ENCODE measurements around the gene SH2D2A.

SH2D2A gene

GRCh38 chr1:156847591-156848460, 31.2 kb upstream of the SH2D2A start:
- no peak for DNase-seq

DNA sequence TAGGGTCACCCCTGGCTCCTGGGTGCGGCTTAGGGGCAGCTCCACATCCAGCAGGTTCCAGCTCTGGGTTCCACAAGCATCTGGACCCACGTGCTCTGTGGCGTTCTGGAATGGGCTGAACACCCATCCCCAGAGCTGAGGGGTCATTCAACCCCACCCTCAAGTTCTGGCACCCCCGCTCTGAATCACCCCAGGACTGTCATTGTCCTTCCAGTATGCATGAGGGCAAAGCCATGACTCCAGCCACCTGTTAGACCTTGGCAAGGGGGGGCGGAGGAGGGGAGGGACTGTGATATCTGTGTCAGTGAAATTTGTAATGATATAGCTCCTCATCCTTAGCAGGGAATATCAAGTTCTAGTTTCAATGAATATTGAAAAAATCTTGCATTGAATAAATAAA, 30.0 kb upstream of the SH2D2A start:
- DNase-seq, result no peak

DNA sequence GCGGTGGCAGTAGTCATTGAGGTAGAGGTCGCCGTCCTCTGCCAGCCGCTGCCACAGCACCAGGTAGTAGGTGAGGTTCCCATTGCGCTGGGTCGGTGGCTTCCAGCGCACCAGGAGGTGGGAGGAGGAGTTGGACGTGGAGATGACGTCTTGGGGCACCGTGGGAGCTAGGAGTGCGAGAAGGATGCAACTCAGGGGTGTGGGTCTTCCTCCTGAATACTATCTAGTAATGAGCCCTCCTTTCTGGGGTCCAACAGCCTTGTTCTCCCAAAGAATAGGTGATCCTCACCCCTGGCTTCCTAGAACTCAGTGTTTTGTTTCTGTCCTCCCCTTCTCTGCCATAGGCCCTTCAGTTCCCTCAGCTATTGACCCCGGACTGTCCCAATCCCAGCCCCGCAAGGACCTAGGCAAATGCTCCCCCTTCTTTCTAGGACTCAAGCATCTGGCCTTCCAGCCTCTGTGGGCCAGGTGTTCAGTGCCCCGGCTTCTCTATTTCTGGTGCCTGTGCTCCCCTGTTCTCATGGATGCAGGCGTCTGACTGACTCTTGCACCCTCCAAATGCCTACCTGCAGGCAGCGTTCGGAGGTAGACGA, 29.4 kb upstream of the SH2D2A start:
- DNase-seq, result no peak

DNA sequence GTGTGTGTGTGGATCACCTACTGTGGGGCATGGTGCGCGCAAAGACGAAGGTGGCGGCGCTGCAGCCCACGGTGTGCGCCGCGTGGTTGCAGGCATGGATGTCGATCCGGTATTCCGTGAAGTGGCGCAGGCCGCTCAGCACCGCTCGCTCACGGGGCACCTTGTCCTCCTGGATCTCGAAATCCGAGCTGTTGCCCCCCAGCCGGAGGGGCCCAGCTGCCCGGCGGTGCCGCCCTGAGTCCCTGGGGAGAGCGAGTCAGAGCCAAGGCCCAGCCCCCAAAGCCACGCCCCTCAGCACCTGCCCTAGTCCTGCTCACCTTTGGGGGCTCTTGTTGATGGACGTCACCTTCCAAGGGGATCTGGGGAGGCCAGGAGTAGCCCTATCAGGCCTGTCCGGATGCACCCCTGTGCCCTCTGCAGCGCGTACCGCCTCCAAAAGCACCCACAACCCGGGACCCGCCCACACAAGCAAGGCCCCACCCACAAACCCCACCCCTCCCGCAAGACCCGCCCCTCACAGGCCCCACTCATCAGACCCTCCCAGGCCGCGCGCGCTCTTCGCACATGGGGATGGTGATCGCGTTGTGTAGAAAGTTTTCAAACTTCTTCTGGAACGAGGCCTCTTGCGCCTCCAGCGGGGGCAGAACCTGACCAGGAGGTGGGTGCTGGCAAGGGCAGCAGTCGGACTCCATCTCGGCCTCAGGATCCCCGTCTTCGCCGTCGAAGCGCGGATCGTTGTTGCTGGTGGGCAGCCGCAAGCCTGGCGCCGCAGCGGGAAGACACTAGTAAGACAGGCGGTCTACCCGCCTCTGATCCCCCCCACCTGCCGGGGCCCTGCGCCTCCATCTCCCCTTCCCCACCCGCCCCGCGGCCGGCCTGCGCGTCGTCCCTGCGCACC, 28.7 kb upstream of the SH2D2A start:
- no peak for DNase-seq

- no peak for DNase-seq
Observed at GRCh38 chr1:156844638-156845037, 28.0 kb upstream of the SH2D2A start.

DNA sequence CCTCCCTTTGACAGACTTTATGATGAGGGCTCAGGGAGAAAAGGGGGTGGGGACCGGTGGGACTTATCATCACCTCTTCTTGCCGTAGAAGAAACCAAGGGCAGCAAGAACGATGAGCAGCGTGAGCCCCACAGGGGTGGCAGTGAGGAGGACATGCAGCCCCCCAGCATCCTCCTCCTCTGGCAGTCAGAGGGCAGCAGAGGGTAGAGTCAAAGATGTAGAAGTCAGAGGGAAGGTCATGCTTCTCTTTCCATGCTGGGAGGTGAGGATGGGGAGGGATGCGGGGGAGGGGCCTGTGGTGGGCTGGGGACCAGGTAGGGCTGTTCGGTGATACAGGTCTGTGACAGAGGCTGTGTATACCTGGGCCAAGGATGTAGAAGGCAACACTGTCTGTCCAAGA, 27.5 kb upstream of the SH2D2A start:
- DNase-seq, result no peak

- no peak for DNase-seq
Observed at GRCh38 chr1:156842618-156843300, 26.1 kb upstream of the SH2D2A start.

DNA sequence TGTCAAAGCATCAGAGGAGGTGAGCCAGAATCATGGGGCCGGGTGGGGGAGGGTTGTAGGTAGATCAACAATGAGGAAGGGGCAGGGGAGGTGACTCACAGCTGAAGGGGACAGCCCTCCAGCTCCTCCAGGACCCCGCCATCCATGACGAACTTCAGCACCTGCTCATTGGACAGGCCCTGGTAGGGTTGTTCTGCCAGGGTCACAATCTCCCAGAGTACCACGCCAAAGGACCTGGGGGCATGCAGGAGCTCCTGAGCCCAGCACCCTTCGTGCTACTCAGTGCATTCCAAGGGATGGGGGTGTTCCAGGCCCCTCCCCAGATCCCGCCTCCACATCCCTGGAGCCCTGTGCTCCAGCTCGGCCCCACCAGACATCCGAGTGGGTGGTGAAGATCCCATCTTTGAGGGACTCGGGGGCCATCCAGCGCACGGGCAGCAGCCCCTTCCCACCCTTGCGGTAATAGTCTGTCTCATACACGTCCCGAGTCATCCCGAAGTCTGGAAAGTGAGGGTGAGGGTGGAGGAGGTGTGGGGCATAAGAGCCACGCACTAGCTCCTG, 24.7 kb upstream of the SH2D2A start:
- no peak for DNase-seq

DNA sequence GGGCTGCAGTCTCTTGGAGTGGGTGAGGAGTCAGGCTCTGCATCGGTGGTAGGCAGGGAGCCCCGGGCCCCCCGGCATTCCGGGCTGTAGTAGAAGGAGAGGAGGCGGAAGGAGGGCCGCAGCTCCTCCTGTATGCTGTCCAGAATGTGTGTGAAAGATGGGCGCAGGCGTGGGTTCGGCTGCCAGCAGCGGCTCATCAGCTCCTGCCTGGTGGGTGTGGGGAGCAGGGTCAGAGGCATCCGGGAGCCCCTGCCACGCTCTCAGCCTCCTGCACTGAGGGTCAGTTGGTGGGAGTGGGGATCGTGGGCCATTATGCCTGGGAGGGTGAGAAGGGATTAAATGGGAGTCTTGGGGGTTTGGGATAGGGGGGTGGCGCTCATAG, 24.2 kb upstream of the SH2D2A start:
- no peak for DNase-seq

GRCh38 chr1:156840186-156840897, 23.7 kb upstream of the SH2D2A start:
- no peak for DNase-seq

GRCh38 chr1:156839426-156840109, 22.9 kb upstream of the SH2D2A start:
- no peak for DNase-seq

DNA sequence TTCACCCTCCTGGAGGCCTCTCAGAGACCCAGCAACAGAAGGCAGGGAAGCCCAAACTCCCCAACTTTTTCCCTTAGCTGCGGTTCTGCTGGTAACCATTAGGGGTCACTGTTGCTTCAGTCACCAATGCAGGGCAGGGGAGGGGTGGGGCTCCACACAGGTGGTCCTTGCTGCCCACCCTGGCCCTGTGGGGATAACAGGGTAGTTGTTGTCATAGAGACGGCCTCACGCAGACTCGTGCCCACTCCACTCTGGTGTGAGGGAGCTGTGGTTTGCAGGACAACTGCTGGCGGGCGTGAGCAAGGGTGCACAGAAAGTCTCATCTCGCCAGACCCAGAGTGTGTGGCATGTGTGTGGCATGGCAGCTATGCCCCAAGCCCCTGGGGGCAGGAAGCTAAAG, 22.3 kb upstream of the SH2D2A start:
- DNase-seq, result no peak

DNA sequence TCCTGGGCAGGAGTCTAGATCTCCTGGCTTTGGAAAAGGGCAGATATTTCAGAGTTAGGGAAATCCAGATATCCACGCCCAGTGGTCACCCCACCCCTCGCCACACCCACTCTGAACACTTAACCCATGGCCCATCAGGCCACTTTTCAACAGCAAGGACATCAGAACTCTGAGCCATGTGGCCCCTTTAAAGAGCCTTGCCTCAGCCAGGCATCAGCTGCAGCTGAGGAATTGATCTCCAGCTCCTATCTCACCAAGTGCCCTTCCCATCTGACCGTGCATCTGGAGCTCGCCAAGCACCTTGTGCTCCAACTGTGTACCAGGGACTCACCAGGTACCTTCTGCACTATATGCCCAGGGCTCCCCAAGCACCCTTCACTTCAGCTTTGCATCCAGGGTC, 20.2 kb upstream of the SH2D2A start:
- DNase-seq, result no peak

DNA sequence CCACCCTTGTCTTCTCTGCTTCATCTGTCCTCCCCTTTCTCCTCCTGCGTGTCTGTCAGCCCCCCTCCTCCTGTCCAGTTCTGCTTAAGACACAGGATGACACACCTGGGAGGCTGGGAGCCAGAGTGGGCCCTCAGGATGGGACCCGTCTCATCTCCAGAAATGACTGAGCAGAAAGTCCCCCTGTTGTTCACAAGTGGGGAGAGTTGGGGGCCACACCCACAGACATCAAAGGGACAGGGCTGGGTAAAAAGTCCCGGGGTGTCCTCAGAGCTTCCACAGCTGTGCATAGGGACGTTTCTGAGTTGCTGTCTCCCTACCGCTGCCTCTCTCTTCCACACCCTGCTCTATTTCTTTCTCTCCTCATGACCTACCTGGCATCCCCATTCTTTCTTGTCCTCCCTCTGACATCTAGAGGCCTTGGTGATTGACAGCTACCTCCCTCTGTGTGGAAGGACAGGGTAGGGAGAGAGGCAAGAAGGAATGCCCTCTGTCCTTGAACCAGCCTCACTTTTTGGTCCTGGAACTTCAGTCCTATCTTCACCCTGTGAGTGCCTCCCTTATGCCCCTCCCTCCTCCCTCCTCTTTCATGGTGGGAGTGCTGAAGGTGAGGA, 19.5 kb upstream of the SH2D2A start:
- DNase-seq, result no peak

- DNase-seq, result no peak
Observed at GRCh38 chr1:156834322-156834721, 17.7 kb upstream of the SH2D2A start.

DNA sequence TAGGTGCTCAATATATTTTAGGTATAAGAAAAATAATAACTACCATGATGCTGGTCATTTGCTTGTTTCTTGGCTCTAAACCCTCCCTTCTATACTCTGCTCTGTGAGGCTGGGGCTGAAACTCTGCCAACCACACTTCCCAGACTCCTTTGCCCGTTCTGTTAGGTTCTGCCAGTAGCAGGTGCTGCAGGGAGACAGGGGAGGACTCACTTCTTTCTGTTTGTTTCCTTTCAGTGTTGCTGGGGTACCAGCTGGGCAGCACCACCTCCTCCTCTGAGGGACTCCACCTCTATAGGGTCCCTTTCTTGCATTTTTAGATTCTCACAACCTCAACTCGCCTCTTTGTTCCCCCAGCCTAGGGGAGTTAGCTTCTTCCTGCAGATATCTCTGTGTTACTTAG, 17.0 kb upstream of the SH2D2A start:
- DNase-seq, result no peak

DNA sequence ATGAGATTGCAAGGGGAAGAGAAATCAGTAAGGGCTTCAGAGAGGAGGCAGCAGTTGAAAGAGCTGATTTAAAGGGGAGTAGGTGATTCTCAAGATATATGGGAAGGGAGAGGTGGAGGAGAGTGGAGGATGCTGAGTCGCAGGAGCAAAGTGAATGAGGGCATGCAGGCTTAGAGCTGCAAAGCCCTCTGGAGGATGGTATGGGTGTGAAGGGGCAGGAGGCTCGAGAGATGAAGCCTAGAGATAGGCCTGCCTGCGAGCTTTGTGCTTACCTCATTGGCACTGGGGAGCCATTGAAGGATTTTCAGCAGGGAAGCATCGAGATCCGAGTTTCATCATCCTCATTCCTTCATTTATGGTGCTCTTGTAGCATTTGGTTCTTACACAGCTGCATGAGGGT, 15.8 kb upstream of the SH2D2A start:
- DNase-seq, result no peak

GRCh38 chr1:156828400-156829124, 11.9 kb upstream of the SH2D2A start:
- no peak for DNase-seq

GRCh38 chr1:156826630-156827029, 10.0 kb upstream of the SH2D2A start:
- no peak for DNase-seq

DNA sequence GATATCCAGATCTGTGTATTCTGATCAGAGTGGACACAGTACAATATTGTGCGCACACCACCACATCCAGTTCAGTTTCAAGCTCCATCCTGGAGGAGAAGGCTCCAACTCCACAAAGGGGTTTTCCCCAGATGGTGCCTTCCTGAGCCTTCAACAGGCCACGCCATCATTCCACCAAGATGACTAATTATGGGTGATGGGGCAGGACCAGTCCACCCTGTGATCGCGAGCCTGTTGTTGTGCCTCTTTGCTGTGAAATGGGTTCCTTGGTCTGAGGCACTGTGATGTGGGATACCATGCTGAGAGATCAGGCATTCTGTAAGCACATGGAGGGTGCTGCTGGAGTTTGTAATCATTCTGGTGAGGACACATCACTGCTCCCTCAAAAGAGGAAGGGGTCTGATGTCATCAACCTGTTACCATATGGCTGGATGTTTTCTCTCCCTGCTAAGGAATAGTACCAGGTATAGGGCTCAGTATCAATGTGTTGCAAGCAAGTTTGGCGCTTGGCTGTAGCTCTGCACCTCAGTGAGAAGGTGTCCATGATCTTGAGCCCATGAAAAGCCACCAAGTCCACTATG, 6.7 kb upstream of the SH2D2A start:
- DNase-seq, result no peak
